ENCODE results near the gene RAB42.

DNA sequence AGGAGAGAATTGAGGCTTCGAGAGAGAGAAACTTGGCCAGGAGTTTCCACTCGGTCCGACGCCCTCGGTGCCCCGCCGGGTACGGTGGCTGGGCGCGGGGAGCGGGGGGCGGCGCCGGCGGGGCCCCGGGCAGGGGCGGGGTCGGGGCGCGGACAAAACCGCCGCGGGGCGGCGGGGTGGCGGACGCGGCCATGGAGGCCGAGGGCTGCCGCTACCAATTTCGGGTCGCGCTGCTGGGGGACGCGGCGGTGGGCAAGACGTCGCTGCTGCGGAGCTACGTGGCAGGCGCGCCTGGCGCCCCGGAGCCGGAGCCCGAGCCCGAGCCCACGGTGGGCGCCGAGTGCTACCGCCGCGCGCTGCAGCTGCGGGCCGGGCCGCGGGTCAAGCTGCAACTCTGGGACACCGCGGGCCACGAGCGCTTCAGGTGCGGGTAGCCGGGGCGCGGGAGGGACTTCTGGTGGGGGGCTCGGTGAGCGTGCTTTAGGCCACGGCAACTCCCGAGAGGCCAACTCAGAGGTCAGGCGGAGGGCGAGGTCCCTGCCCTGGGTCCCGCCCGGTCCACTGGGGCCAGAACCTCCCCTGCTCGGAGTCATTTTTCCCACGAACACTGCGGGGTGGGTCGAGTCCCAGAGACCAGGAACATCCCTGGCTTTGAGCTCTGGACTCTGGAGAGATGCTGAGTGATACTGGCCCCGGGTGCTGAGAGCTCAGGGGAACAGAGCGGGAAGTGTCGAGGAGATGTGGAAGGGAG, 431 bp downstream of the RAB42 start:
- no peak for TF ChIP-seq CTCF (IDR thresholded peaks at IDR 0.05)
- no peak for TF ChIP-seq POLR2A (IDR thresholded peaks at IDR 0.05)

Data from stomach (tissue), 4 donors.